Activated CD4-positive, CD25-positive, alpha-beta regulatory T cell (primary cell): ENCODE results near the gene CYBC1.
"Not testable (repeated sequence)": the region's sequence is repeated elsewhere in the genome, so short reads cannot be mapped to it uniquely, and the experiment has no call there.

Source experiments
- DNase-seq, 4 experiments: peaks; one replicate each; lab custom pipeline; 2025; lab: John Stamatoyannopoulos, UW

CYBC1 gene

DNA sequence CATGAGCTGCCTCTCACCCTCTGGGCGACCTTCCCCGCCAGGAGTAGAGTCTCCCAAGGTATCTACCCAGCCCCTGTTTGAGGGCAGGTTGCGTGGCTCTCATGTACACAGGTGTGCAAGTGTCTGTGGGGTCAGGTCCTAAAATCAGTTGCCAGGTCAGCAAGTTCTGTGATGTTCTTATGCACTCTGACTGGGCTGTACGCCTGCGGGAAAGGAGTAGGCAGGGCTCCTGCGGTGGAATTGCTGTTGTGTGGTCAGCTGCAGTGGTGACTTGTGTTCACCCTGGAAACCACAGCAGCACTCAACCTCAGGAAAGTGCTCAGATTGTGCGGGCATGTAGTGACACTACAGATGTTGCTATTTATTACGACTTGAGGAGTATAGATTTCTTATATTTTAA lies 27.4 kb upstream of the CYBC1 start:
- no peak for DNase-seq

DNA sequence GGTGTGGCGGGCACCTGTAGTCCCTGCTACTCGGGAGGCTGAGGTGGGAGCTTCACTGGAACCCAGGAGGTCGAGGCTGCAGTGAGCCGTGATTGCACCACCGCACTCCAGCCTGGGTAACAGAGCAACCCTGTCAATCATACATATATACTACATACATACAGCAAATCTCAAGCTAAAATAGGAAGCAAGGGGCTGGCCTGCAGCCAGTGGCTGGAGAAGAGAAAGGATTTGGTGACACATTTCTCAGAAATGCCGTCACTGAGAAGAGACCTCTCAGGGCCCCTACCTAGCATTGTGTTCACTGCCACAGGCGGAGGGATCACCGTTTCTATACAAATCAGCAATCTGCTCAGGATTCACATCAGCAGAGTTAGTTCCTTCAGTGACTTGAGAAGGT lies 24.9 kb upstream of the CYBC1 start:
- no peak for DNase-seq

DNA sequence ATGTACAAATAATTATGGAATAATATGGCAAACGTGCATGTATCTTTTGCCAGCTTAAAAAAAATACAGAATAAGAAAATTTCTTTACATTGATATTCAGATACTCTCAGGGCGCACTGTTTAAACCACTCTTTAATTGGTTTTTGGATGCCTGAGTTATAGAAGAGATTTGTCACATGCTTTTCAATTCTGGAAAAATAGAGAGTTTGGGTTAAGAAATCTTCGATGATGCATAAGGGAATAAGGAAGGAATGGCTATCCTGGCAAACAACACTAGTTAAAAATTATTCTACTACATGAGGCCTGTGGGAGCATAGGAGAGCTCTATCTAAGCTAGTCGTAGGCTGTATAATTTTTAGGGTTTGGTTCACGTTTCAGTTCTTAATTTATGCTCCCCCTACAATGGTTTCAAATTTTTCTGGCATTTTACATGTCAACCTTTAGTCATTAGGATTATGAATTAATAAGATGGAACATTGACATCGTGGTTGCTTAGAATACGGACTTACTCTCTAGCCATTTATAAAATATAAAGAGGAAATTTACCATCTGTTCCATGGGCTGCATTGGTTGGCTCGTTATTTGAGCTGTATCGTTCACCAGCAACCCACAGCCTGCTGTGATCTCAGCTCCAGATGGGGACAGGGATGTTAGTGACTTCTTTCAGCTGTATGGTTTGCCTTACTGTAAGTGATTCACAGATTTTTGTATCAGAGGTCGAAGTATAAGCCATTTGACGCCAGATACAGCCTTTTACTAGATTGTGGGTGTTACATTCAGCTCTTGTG lies 23.9 kb upstream of the CYBC1 start:
- no peak for DNase-seq

DNA sequence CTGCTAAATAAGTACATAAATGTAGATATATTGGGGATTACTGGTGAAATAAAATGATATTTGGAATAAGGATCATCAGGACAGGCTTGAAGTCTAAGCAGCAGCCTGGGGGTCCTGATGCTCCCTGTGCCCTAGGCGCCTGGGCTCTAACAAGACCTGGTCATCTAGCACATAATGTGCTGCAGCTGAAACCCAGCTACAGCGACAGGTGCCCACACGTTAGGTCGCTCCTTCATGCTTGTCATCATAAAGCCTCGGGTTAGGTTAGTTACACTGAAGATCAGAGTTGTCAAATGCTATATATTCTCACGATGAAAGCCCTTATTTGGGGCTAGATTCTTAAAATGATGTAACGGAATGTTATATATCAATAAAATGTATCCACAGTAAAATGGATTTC lies 19.5 kb upstream of the CYBC1 start:
- DNase-seq = no peak

DNA sequence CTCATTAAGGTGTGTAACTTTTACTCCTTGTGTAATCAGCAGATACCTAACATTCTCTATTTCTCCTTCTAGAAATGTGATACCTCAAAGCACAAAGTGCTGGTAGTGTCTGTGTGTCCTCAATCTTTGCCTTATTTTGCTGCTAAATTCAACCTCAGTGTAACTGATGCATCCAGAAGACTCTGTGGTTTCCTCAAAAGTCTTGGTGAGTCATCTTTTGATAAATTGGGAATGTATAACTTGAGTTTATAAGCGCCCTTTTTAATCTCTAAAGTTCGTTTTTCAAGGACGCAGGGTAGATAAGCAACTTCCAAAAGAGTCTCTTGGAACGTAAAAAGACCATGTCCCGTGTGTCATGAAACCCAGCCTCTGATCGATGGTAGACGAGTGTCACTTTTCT lies 18.1 kb upstream of the CYBC1 start:
- DNase-seq = no peak

- DNase-seq = no peak
Measured at GRCh38 chr17:82465023-82465603, 14.6 kb upstream of the CYBC1 start.

GRCh38 chr17:82464567-82464929 lies 14.0 kb upstream of the CYBC1 start:
- DNase-seq = no peak

GRCh38 chr17:82463925-82464566 lies 13.5 kb upstream of the CYBC1 start:
- DNase-seq = no peak

- no peak for DNase-seq
Measured at GRCh38 chr17:82463391-82463790, 12.8 kb upstream of the CYBC1 start.

DNA sequence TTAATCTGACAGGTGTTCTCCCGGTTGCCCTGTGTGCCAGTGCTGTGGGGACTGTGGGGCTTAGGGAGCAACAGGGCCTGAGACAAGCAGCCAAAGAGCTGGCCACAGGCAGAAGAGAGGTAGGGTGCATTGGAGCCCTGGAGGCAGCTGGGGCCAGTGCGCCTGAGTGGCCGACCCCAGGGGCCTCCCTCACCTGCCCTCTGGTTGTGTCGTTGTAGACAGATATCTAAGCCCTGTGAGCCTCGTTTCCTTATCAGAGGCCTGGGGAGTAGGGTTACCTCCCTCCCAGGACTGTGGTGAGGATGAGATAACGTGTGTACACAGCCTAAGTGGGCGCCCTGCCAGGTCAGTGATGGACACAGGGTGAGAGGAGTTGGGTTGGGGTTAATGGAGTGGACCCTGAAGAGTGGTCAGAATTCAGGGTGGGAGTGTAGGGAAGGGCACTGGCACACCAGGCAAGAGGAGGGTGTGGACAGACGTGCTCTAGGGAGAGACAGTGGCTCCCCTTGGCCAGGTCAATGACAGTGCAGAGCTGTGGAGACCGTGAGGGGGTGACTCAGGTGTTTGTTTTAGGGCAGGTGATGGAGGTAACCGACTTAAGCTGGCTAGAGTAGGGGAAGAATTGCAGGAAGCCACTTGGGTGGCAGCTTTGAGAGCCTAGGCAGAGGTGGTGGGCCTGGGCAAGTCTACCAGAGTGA lies 11.4 kb upstream of the CYBC1 start:
- DNase-seq = no peak

GRCh38 chr17:82459936-82460335 lies 9.4 kb upstream of the CYBC1 start:
- not testable (repeated sequence) for DNase-seq

- DNase-seq = no peak
Measured at GRCh38 chr17:82458885-82459424, 8.4 kb upstream of the CYBC1 start.

- peak; percentile 85 to 96 (median 90) for DNase-seq
Measured at GRCh38 chr17:82458179-82458884, 7.8 kb upstream of the CYBC1 start, which contains the start of gene NARF. NARF (plus strand) TSS chr17:82458741; CDS start chr17:82458804, 63 bp downstream.

DNA sequence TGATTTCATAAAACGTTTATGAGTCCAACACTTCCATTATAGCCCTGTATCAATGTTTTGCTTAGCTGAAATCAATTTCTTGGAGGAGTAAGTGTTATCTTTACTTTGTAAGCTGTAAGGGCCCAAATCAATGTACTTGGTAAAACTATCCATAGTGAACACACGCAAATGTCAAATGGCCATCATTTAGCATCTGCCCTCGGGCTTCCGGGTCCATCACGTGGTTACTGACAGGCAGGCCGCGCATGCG lies 7.3 kb upstream of the CYBC1 start:
- DNase-seq = no peak

GRCh38 chr17:82457073-82457928 lies 6.7 kb upstream of the CYBC1 start:
- no peak for DNase-seq

- not testable (repeated sequence) for DNase-seq
Measured at GRCh38 chr17:82453706-82454105, 3.2 kb upstream of the CYBC1 start.

DNA sequence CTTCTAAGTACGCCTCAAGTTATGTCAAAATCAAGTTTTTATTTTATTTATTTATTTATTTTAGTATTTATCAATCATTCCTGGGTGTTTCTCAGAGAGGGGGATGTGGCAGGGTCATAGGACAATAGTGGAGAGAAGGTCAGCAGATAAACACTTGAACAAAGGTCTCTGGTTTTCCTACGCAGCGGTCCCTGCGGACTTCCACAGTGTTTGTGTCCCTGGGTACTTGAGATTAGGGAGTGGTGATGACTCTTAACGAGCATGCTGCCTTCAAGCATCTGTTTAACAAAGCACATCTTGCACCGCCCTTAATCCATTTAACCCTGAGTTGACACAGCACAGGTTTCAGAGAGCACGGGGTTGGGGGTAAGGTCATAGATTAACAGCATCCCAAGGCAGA lies 2.6 kb upstream of the CYBC1 start:
- not testable (repeated sequence) for DNase-seq

DNA sequence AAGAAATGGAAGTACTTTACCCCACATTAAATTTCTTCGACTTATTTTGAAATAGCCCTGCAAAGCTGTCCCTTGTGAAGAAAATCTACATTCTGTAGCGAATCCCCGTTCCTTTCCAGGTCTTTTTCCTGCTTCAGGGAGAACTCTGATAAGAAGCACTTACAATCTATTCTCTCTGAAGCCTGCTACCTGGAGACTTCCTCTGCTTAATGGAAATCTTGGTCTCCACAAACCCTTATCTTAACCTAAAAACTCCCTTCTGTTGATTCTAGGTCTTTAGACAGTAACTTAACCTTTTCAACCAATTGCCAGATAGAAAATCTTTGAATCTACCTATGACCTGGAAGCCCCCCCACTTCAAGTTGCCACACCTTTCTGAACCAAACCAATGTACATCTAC lies 1.6 kb upstream of the CYBC1 start:
- no peak for DNase-seq

DNA sequence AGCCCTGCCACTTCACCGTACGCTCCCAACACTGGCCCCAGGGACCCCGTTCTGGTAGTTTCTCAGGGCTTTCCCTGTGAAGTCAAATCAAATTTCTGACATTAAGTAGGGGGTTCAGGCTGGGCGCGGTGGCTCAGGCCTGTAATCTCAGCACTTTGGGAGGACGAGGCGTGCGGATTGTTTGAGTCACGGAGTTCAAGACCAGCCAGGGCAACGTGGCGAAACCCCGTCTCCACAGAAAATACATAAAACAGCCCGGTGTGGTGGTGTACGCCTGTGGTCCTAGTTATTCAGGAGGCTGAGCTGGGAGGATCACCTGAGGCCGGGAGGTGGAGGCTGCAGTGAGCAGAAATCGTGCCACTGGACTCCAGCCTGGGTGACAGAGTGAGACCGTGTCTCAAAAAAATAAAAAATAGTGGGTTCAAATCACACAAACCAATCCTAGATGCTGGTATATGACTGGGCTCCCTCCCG lies 632 bp downstream of the CYBC1 start:
- peak in 1 of 4 experiments; percentile 34 for DNase-seq

GRCh38 chr17:82449131-82449882 lies 1.2 kb downstream of the CYBC1 start:
- DNase-seq = peak in 3 of 4 experiments; percentile 49 to 75 (median 70)
